ENCODE measurements around the gene QRFP. TPM values are rescaled to one million over a fixed set of nuclear protein-coding genes. Genes with fewer than 3 reads are reported as not detected.
"Not testable (repeated sequence)": the region's sequence is repeated elsewhere in the genome, so short reads cannot be mapped to it uniquely, and the experiment has no call there.

Gene QRFP
- total RNA-seq, 1 donor = not detected

DNA sequence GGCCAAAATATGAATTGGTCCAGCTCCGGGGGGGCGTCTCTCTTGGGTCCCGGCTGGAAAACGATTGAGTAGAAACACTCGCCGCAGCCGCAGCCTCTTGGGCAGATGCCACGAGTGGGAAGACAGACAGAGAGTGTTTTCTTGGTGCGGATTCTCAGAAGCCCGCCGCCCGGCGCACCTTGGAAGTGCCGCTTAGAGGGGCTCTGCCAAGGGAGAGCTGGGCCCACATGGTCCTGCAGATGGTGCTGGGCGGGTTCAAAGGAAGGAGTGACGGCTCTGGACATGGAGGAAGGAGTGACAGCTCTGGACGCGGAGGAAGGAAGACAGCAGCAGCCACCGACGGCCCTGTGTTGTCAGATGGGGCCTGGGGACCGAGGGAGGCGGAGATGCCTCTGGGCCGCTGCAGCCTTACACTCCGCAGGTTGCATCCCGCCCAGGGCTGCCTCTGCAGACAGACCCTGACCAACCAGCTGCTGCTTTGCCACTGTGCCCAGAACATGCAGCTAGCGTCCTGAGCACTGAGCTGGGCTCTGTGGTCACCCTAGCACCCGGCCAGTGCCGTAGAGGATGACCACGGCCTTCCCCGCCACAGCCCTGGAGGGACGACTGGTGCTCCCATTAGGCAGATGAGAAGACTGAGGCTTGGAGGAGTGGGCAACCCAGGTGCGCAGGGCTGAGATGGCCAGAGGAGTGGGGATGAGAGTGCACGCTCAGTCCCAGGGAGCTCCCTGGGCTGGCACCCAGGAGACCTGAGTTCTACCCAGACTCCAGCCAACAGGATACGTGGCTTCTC lies 20.8 kb upstream of the QRFP start:
- no peaks in the 10 kb centered on the region for H3K27me3 ChIP-seq (ENCODE audit: insufficient read depth, low read length)
- no peaks in the 10 kb centered on the region for H3K9me3 ChIP-seq (ENCODE audit: low read depth, low read length)

GRCh38 chr9:130915096-130915447 lies 18.5 kb upstream of the QRFP start:
- Histone ChIP-seq H3K9me3 (ENCODE audit: low read depth, low read length) (no peaks in the 10 kb centered on the region), H3K4me1 (ENCODE audit: insufficient read depth, low read length) (no peaks in the 10 kb centered on the region), H3K27me3 (ENCODE audit: insufficient read depth, low read length) (no peaks in the 10 kb centered on the region), H3K4me3 (ENCODE audit: low read length) (no peak overlapping the region)

More for the DNA sequence above, 20.8 kb upstream of the QRFP start:
- Histone ChIP-seq H3K4me3 (ENCODE audit: low read length) (no peak overlapping the region), H3K4me1 (ENCODE audit: insufficient read depth, low read length) (no peaks in the 10 kb centered on the region)

DNA sequence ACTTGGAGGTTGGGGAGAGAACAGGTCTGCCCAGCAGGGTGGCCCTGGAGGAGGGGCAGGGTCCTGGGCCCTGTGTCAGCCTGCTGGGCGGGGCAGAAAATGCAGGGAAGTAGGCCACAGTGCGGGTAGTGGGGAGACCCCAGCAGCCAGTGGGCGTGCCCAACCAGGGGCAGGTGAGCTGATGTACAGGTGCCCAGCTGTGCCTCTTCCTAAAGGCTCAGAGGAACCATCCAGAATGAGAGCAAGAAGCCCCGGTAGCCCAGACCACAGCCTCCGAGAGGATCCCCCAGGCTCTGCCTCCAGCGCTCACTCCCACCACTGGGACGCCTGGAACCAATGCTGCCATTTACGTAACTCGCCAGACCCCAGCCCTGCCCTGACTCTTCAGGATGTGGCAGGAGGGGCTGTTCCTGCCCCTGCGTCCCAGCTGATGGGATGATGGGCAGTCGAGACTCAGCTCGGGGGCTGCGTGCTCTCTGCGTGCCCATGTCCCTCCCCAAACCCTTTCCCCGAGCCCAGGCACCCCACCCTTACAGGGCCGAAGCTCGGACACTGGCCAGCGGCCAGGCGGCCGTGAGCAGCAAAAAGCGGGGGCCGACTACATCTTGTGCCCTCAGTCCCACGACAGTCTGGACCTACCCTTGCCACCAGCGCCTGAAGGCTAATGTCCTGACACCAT lies 17.9 kb upstream of the QRFP start:
- no peaks in the 10 kb centered on the region for H3K9me3 ChIP-seq (ENCODE audit: low read depth, low read length)
- no peak overlapping the region for H3K4me3 ChIP-seq (ENCODE audit: low read length)
- no peaks in the 10 kb centered on the region for H3K27me3 ChIP-seq (ENCODE audit: insufficient read depth, low read length)
- no peaks in the 10 kb centered on the region for H3K4me1 ChIP-seq (ENCODE audit: insufficient read depth, low read length)

GRCh38 chr9:130913599-130914416 lies 17.2 kb upstream of the QRFP start:
- H3K27me3 ChIP-seq (ENCODE audit: insufficient read depth, low read length) = no peaks in the 10 kb centered on the region

DNA sequence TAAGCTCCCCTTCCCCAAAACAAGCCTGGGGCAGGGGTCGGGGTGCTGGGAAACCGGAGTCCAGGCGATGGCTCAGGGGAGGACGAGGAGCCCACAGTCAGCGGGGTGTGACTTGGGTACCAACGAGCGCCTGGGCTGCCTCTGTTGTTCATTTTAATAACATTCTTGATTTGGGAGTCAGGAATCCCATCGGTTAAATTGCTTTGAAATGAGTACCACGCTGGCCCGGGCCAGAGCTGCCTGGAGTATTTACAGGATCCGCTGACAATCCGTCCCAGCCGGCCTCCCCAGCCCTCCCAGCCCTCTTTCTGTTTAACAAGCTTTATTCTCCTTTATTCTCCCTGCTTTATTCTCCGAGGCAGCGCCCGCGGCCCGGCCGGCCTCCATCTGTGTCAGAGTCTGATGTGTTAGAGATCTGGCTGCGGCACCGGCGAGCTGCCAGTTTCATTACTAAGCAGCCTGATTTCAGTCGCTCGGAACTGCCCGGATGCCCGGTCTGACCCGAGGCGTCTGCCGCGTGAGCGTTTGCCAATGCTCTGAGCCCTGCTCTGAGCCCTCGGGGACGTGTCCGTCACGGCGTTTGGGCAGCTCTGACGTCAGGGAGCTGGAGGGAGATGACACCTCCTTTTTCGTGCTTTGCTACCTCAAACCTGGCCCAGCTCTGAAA lies 16.5 kb upstream of the QRFP start:
- no peaks in the 10 kb centered on the region for H3K27me3 ChIP-seq (ENCODE audit: insufficient read depth, low read length)
- no peaks in the 10 kb centered on the region for H3K9me3 ChIP-seq (ENCODE audit: low read depth, low read length)
- no peaks in the 10 kb centered on the region for H3K4me1 ChIP-seq (ENCODE audit: insufficient read depth, low read length)
- no peak overlapping the region for H3K4me3 ChIP-seq (ENCODE audit: low read length)

More at GRCh38 chr9:130913599-130914416, 17.2 kb upstream of the QRFP start:
- Histone ChIP-seq H3K4me3 (ENCODE audit: low read length) (no peak overlapping the region), H3K9me3 (ENCODE audit: low read depth, low read length) (no peaks in the 10 kb centered on the region), H3K4me1 (ENCODE audit: insufficient read depth, low read length) (no peaks in the 10 kb centered on the region)

DNA sequence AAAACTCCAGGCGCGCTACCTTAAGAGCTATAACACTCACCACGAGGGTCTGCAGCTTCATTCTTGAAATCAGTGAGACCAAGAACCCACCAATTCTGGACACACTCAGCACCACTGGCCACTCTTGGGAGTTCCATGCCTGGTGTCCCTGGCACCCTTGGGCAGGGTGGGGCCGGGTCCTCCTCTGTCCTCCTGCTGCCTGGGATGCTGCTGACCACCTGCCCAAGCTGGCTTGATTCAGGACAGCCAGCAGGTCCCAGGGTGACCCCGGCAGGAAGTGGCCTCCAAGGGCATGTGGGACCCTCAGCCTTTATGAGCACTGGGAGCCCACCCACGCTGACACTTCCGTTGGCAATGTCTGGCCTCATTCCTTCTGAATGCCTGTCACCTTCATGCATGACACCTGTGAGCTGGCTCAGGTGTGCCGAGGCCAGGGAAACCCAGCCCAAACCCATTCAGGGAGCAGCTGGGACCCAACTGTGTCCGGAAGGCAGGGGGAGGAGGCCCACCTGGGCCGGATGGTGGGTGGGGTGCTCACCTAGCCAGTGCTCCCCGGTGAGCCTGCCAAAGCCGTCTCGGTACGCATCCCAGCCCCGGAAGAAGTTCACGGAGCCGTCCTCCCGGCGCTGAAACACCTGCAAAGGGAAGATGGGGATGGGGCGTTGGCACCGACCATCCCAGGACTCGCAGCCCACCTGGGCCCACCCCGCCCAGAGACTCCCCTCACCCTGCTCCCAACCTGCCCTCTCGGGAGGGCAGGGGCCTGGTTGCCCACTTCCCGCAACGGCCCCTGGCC lies 14.8 kb upstream of the QRFP start:
- Histone ChIP-seq H3K4me1 (ENCODE audit: insufficient read depth, low read length) (no peaks in the 10 kb centered on the region), H3K4me3 (ENCODE audit: low read length) (no peak overlapping the region), H3K9me3 (ENCODE audit: low read depth, low read length) (no peaks in the 10 kb centered on the region), H3K27me3 (ENCODE audit: insufficient read depth, low read length) (no peaks in the 10 kb centered on the region)

DNA sequence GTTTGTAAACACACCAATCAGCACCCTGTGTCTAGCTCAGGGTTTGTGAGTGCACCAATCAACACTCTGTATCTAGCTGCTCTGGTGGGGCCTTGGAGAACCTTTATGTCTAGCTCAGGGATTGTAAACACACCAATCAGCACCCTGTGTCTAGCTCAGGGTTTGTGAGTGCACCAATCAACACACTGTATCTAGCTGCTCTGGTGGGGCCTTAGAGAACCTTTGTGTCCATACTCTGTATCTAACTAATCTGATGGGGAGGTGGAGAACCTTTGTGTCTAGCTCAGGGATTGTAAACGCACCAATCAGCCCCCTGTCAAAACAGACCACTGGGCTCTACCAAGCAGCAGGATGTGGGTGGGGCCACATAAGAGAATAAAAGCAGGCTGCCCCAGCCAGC lies 14.1 kb upstream of the QRFP start:
- not testable (repeated sequence) for H3K4me1 ChIP-seq (ENCODE audit: insufficient read depth, low read length); H3K27me3 ChIP-seq (ENCODE audit: insufficient read depth, low read length); H3K9me3 ChIP-seq (ENCODE audit: low read depth, low read length); H3K4me3 ChIP-seq (ENCODE audit: low read length)

GRCh38 chr9:130910041-130910440 lies 13.4 kb upstream of the QRFP start:
- H3K27me3 ChIP-seq (ENCODE audit: insufficient read depth, low read length); H3K4me1 ChIP-seq (ENCODE audit: insufficient read depth, low read length); H3K9me3 ChIP-seq (ENCODE audit: low read depth, low read length); H3K4me3 ChIP-seq (ENCODE audit: low read length): not testable (repeated sequence)

- Histone ChIP-seq H3K4me1 (ENCODE audit: insufficient read depth, low read length) (no peaks in the 10 kb centered on the region), H3K27me3 (ENCODE audit: insufficient read depth, low read length) (no peaks in the 10 kb centered on the region), H3K4me3 (ENCODE audit: low read length) (no peak overlapping the region), H3K9me3 (ENCODE audit: low read depth, low read length) (no peaks in the 10 kb centered on the region)
Measured at GRCh38 chr9:130908878-130909355, 12.3 kb upstream of the QRFP start.

DNA sequence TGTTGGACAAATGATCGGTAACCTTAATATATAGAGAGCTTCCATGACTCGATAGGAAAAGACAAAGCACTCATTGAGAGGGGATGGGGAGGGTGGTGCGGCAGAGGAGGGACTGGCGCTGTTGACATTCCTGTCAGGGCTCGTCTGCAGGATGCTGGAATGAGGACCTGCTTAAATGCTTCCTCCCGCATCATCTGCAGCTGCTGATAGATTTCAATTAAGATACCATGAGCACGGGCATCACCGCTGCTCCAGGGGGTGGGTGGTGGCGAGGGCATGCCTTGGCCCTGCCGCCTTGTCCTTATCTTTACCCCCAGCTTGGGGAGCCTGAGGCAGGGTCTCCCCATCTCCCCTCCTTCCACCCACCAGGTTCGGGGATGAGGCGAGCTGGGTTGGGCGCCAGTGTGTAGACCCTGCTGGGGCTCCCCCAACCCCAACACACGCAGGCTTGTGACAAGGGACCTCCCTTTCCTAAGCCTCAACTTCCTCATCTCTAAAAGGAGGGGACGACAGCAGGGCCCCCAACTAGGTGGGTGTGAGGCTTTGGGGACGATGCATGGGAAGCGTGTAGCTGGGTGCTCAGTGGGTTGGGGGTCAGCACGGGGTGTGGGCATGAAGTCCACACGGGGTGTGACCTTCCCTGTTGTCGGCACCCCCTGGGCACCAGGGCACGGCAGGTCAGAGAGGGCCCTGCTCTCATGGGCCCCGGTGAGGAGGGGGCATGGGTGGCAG lies 11.7 kb upstream of the QRFP start:
- Histone ChIP-seq H3K27me3 (ENCODE audit: insufficient read depth, low read length) (no peaks in the 10 kb centered on the region), H3K9me3 (ENCODE audit: low read depth, low read length) (no peaks in the 10 kb centered on the region), H3K4me3 (ENCODE audit: low read length) (no peak overlapping the region), H3K4me1 (ENCODE audit: insufficient read depth, low read length) (no peaks in the 10 kb centered on the region)

GRCh38 chr9:130906735-130907416 lies 10.3 kb upstream of the QRFP start:
- Histone ChIP-seq H3K4me3 (ENCODE audit: low read length) (no peak overlapping the region), H3K9me3 (ENCODE audit: low read depth, low read length) (no peaks in the 10 kb centered on the region), H3K4me1 (ENCODE audit: insufficient read depth, low read length) (no peaks in the 10 kb centered on the region), H3K27me3 (ENCODE audit: insufficient read depth, low read length) (no peaks in the 10 kb centered on the region)

DNA sequence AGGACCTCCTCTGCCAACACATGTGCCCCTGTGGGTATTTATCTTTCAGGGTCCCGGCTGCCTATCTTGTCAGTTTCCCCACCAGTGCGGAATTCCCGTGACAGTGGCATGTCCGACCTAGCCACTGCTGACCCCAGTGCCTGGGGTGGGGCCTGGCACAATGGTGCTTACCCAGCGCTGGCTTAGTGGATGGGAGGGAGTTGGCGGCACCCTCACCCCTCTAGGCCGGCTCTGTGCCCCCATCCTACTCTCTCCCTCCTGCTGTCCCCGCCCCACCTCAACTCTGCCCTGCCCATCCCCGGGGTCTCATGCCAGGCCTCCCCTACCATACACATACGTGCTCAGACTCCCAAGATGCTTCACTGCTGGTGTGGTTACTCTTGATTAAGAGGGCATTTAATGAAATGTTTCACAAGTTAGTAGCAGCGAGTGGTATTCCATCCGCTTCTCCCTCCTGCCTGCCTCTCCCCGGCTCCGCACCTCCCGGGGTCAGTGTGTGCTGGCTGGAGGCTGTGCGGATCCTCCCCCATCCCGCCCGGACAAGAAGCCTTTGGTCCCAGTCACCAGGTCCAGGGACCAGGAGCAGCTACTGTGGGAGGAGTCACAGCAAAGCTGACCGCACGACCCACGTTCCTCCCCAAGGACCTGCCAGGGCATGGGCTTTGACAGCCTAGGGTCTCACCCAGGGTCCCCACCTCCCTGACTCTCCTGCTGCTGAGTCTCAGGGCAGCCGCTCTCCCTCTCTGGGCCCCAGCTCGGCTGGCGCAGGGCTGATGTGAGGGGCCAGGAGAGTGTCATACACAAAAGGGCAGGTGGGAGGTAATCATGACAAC lies 9.5 kb upstream of the QRFP start:
- Histone ChIP-seq H3K4me3 (ENCODE audit: low read length) (no peak overlapping the region), H3K4me1 (ENCODE audit: insufficient read depth, low read length) (no peaks in the 10 kb centered on the region), H3K27me3 (ENCODE audit: insufficient read depth, low read length) (no peaks in the 10 kb centered on the region), H3K9me3 (ENCODE audit: low read depth, low read length) (no peaks in the 10 kb centered on the region)

Measured in mononuclear cell (primary cell).